Testis (tissue), 3 donors: ENCODE measurements around the gene NIT1. TPM values are rescaled to one million over a fixed set of nuclear protein-coding genes. Genes with fewer than 3 reads are reported as not detected.

Source experiments
- DNase-seq: peaks from one replicate; pipeline ENCODE4 v3.0.0-alpha.2; 2019
- H3K27ac ChIP-seq, 2 donors: fragments of 200-600 bp; sonication (generic); one replicate each; pipeline ENCODE4 v1.5.1; 2019
- H3K27me3 ChIP-seq: fragments of 200-600 bp; sonication (generic); one replicate; pipeline ENCODE4 v1.5.1; 2019
- H3K36me3 ChIP-seq: fragments of 200-600 bp; sonication (generic); one replicate; pipeline ENCODE4 v1.5.1; 2017; ENCODE audit warnings: low read depth; ENCODE audit errors: missing control alignments
- H3K4me1 ChIP-seq: fragments of 200-600 bp; sonication (generic); one replicate; pipeline ENCODE4 v1.5.1; 2019
- H3K4me3 ChIP-seq, 2 donors: fragments of 200-600 bp; sonication (generic); one replicate each; pipeline ENCODE4 v1.5.1; 2017 to 2019
- H3K9me3 ChIP-seq: fragments of 200-600 bp; sonication (generic); one replicate; pipeline ENCODE4 v1.5.1; 2017
- POLR2A ChIP-seq: fragments of 450-650 bp; IDR thresholded peaks from one replicate; pipeline ENCODE4 v1.6.1; 2017; ENCODE audit warnings: antibody characterized with exemption, mild to moderate bottlenecking, moderate library complexity
- WGBS, 2 donors: methylation state at CpG; one replicate each; pipeline ENCODE4 v1.1.5; 2018; 5-methylcytosine and 5-hydroxymethylcytosine counted together
- intact Hi-C: fragments of 100-400 bp; cut with DNase I; formaldehyde crosslinking; loops from one replicate; pipeline ENCODE4 v1.15.1; 2023; ENCODE audit warnings: low total_unique reads
- polyA plus RNA-seq: library from polyadenylated mRNA; stranded (reverse); fragments of 350-450 nt; fragmentation: Illumina TruSeq; extraction: RNeasy Lipid Tissue Mini Kit (QIAGEN cat#74804); gene quantifications from one replicate; pipeline ENCODE4 v1.2.3, GENCODE V29; 2014; ENCODE audit warnings: low read depth, low replicate concordance; ENCODE audit not compliant: insufficient read depth
- total RNA-seq, 2 donors: library from RNA; depleted of rRNA; stranded (reverse); fragments of >200 nt; gene quantifications; one replicate each; pipeline ENCODE4 v1.2.3, GENCODE V29; 2016
- TF ChIP-seq, protein P1 (sequence below), 3 experiments: fragments of 450-650 bp in 2 of 3; fragments of 200-600 bp in 1 of 3; sonication (generic) in 1 of 3; IDR thresholded peaks; one replicate each; pipeline ENCODE4 v1.5.1; 2016 to 2019; ENCODE audit warnings: antibody characterized with exemption in 3 of 3, mild to moderate bottlenecking in 2 of 3, moderate library complexity in 1 of 3

NIT1 gene
- total and polyA plus RNA-seq, 3 donors from 2014 or later, result 44.8 to 51.1 (median 51.1) TPM

DNA sequence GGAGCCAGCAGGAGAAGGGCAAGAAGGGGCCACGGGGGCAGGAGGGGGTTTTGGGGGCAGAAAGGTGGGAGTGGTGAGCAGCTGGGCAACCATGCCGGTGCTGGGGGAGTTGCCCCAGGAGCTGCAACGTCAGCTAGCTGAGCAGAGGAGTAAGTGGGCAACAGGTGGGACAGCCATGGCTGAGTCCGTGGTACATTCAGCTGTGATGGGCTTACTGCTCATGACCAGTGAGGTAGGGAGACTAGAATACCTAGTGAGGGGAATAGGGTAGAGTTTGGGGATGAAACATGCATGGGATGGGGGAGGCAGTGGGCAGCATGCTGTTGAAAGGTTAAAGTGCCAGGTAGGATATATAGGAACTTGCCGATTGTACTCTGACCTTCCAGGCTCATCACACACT, 43.7 kb downstream of the NIT1 start:
- Histone ChIP-seq H3K27me3 (no peaks in the 10 kb centered on the region), H3K9me3 (no peaks in the 10 kb centered on the region), H3K4me3 (no peak overlapping the region), H3K36me3 (no peaks in the 10 kb centered on the region), H3K4me1 (peaks cover 29% of the 10 kb centered on the region), H3K27ac (no peak overlapping the region)
- no peak for DNase-seq
- 69 to 81% methylated on average over 5 of the region's 5 CpGs for WGBS, 2 donors
- TF ChIP-seq, protein P1, sequence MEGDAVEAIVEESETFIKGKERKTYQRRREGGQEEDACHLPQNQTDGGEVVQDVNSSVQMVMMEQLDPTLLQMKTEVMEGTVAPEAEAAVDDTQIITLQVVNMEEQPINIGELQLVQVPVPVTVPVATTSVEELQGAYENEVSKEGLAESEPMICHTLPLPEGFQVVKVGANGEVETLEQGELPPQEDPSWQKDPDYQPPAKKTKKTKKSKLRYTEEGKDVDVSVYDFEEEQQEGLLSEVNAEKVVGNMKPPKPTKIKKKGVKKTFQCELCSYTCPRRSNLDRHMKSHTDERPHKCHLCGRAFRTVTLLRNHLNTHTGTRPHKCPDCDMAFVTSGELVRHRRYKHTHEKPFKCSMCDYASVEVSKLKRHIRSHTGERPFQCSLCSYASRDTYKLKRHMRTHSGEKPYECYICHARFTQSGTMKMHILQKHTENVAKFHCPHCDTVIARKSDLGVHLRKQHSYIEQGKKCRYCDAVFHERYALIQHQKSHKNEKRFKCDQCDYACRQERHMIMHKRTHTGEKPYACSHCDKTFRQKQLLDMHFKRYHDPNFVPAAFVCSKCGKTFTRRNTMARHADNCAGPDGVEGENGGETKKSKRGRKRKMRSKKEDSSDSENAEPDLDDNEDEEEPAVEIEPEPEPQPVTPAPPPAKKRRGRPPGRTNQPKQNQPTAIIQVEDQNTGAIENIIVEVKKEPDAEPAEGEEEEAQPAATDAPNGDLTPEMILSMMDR (IDR thresholded peaks at IDR 0.05), result no peak
- no peak for TF ChIP-seq POLR2A
- intact Hi-C loops, result no loop called here

DNA sequence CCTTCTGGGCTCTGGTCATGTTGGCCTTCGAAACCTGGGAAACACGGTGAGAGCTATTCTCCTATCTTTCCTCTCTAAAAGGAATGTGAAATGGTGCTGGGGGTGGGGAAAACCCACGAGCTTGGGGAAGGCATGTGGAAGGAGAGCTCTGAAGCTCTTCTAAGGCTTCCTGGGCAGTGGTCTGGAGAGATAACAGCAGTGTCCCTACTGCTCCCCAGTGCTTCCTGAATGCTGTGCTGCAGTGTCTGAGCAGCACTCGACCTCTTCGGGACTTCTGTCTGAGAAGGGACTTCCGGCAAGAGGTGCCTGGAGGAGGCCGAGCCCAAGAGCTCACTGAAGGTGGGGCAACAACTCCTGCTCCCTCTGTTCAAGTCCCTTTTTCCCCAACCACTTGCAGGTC, 44.1 kb downstream of the NIT1 start:
- no peaks in the 10 kb centered on the region for H3K9me3 ChIP-seq
- no peak overlapping the region for H3K27ac ChIP-seq
- no peak for TF ChIP-seq POLR2A
- TF ChIP-seq, protein P1 (IDR thresholded peaks at IDR 0.05), result no peak
- no peaks in the 10 kb centered on the region for H3K36me3 ChIP-seq
- peaks cover 30% of the 10 kb centered on the region for H3K4me1 ChIP-seq
- no peak for DNase-seq
- intact Hi-C loops, result no loop called here
- no peak overlapping the region for H3K4me3 ChIP-seq
- no peaks in the 10 kb centered on the region for H3K27me3 ChIP-seq
- 63 to 80% methylated on average over 7 of the region's 7 CpGs for WGBS, 2 donors

DNA sequence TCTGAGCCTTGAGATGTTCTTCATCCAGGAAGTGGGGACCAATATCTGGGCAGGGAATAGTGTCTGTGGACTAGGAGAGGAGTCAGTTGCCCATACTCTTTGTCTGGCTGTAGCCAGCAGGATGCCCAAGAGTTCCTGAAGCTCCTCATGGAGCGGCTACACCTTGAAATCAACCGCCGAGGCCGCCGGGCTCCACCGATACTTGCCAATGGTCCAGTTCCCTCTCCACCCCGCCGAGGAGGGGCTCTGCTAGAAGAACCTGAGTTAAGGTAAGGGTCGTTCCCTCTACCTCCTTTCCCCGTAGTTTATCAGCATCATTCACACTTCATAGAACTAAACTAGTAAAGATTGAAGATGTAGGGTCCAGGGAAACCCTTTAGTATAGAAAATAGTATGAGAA, 44.9 kb downstream of the NIT1 start:
- 90 to 92% methylated on average over 10 of the region's 10 CpGs for WGBS, 2 donors
- no peak overlapping the region for H3K27ac ChIP-seq
- H3K36me3 ChIP-seq, result no peaks in the 10 kb centered on the region

DNA sequence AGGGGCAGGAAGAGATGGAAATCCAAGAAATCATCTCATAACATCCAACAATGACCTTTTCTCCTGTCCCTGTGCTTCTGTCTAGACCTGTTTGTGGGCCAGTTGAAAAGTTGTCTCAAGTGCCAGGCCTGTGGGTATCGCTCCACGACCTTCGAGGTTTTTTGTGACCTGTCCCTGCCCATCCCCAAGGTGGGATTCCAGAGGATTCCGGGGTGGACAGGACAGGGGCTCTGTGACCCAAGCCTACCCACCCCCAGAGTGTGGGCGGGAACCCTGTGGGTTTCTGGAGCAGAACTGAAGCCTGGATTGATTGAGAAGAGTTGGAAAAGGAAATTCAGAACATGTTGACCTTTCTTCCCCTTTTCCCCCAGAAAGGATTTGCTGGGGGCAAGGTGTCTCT, 45.9 kb downstream of the NIT1 start:
- intact Hi-C loops, result no loop called here
- H3K27me3 ChIP-seq, result no peaks in the 10 kb centered on the region
- 92 to 94% methylated on average over 2 to 5 of the region's 5 CpGs for WGBS, 2 donors
- H3K4me3 ChIP-seq, result no peak overlapping the region
- H3K27ac ChIP-seq, result no peak overlapping the region
- DNase-seq, result no peak
- no peaks in the 10 kb centered on the region for H3K36me3 ChIP-seq
- peaks cover 24% of the 10 kb centered on the region for H3K4me1 ChIP-seq
- H3K9me3 ChIP-seq, result no peaks in the 10 kb centered on the region
- no peak for TF ChIP-seq POLR2A
- TF ChIP-seq, protein P1 (IDR thresholded peaks at IDR 0.05), result no peak

More for the DNA sequence above, 44.9 kb downstream of the NIT1 start:
- H3K4me1 ChIP-seq, result peaks cover 33% of the 10 kb centered on the region
- intact Hi-C loops, result no loop called here
- no peak for DNase-seq
- H3K27me3 ChIP-seq, result no peaks in the 10 kb centered on the region
- no peak overlapping the region for H3K4me3 ChIP-seq
- TF ChIP-seq POLR2A, result no peak
- TF ChIP-seq, protein P1 (IDR thresholded peaks at IDR 0.05), result no peak
- H3K9me3 ChIP-seq, result no peaks in the 10 kb centered on the region

DNA sequence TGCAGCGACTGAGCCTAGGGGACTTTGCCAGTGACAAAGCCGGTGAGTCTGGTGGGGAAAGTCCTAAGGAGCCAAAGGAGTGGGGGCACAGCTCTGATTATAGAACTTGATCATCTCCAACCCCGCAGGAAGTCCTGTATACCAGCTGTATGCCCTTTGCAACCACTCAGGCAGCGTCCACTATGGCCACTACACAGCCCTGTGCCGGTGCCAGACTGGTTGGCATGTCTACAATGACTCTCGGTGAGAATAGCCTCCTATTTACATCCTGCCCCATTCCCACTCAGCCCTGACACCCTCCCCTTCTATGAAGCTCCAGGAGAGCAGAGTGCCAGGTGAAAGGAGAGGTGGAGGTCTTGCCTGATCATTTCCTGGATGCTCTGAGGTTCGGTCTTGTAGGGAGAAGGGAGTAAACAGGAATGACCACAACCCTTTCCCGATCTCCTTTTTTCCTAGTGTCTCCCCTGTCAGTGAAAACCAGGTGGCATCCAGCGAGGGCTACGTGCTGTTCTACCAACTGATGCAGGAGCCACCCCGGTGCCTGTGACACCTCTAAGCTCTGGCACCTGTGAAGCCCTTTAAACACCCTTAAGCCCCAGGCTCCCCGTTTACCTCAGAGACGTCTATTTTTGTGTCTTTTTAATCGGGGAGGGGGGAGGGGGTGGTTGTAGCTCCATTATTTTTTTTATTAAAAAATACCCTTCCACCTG, 47.2 kb downstream of the NIT1 start:
- no peaks in the 10 kb centered on the region for H3K36me3 ChIP-seq
- no peak for DNase-seq
- 44 to 53% methylated on average over 14 of the region's 14 CpGs for WGBS, 2 donors
- TF ChIP-seq POLR2A, result no peak
- TF ChIP-seq, protein P1 (IDR thresholded peaks at IDR 0.05), result no peak
- intact Hi-C loops, result no loop called here
- H3K9me3 ChIP-seq, result no peaks in the 10 kb centered on the region
- H3K27me3 ChIP-seq, result no peaks in the 10 kb centered on the region
- peaks cover 19% of the 10 kb centered on the region for H3K4me1 ChIP-seq
- peak overlapping the region; percentile 83 to 86 for H3K27ac ChIP-seq
- H3K4me3 ChIP-seq, result peak overlapping the region; percentile 67 to 74
